ENCODE measurements around the gene PLPP6.

The PLPP6 gene

DNA sequence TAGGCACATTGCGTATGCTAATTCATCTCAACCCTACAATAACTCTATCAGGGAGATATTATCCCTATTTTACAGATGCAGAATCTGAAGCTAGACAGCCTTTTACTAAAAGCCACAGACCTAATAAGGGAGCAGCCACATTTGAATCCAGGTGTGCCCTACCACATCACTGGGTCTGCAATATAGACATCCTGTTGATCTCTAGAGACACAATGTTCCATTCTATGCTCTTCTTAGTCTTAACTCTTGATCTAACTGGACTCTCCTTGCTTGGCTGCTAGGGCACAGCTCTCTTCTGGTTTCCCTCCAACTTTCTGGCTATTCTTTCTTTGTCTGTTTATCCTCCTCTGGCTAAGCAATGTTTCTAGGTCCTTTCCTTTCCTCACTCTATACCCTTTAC, 5.6 kb downstream of the PLPP6 start:
- no peak overlapping the region for H3K4me3 ChIP-seq (ENCODE audit: low read length)
- no peak for TF ChIP-seq CTCF (IDR thresholded peaks at IDR 0.05; ENCODE audit: insufficient read depth, low read depth, low read length, missing control alignments)
- no peak for DNase-seq (ENCODE audit: low read depth)

DNA sequence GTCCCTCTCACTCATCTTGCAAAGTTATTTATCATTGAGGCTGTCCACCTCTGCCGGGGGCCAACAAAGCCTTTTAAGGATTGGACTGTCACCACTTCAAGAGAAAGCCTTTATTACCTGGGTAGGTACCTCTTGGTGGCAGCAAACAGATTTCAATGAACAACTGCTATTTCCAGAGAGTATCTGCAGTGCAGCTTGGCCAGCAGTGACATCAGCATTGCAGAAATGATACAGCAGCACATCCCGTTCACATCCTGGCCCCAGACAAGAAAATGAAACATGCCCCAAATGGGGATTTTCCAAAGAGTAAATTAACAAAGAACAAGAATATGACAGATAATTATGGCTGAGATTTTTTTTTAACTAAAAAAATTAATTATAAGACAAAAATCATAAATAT, 6.5 kb downstream of the PLPP6 start:
- no peak overlapping the region for H3K4me3 ChIP-seq (ENCODE audit: low read length)
- no peak for DNase-seq (ENCODE audit: low read depth)
- no peak for TF ChIP-seq CTCF (IDR thresholded peaks at IDR 0.05; ENCODE audit: insufficient read depth, low read depth, low read length, missing control alignments)

DNA sequence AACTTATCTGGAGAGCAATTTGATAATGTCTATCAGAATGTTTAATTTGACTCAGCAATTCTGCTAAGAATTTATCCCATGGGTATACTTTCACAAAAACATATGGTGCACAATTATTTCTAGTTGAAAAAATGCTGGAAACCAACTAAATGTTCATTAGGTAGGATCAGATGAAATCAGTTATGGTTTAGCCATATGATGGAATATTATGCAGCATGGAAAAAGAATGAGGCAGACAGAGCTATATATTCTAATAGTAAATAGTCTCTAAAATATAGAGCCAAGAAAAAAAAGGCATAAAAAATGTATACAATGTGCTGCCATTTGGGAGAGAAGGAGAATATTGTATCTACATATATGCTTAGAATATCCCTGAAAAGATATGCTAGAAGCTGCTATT, 7.8 kb downstream of the PLPP6 start:
- H3K4me3 ChIP-seq (ENCODE audit: low read length), result no peak overlapping the region
- no peak for DNase-seq (ENCODE audit: low read depth)
- no peak for TF ChIP-seq CTCF (IDR thresholded peaks at IDR 0.05; ENCODE audit: insufficient read depth, low read depth, low read length, missing control alignments)

- no peak for TF ChIP-seq CTCF (IDR thresholded peaks at IDR 0.05; ENCODE audit: insufficient read depth, low read depth, low read length, missing control alignments)
- no peak for DNase-seq (ENCODE audit: low read depth)
These were observed 8.5 kb downstream of the PLPP6 start for GRCh38 chr9:4670591-4670990.

GRCh38 chr9:4671737-4672136, 9.6 kb downstream of the PLPP6 start:
- no peak overlapping the region for H3K4me3 ChIP-seq (ENCODE audit: low read length)
- no peak for DNase-seq (ENCODE audit: low read depth)
- TF ChIP-seq CTCF (IDR thresholded peaks at IDR 0.05; ENCODE audit: insufficient read depth, low read depth, low read length, missing control alignments), result no peak

More at GRCh38 chr9:4670591-4670990, 8.5 kb downstream of the PLPP6 start:
- H3K4me3 ChIP-seq (ENCODE audit: low read length), result no peak overlapping the region

DNA sequence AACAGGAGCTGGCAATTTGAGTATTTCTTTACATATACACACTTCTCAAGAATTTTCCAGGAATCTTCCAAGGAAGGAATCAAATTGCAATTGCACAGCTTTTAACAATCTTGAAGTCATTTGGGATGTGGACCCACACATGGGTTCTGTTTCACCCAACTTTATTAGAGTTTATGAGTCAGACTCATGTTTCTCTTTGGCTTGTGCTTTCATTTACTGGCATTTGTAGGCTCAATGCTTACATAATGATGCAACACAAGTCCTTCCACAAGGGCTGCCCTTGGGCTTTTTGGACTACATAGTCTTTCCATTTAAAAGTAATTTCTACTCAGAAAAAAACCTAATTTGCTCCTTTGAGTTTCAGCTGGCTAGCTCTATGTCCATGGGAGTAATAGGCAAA, 12.7 kb downstream of the PLPP6 start:
- peak; percentile 68 for DNase-seq (ENCODE audit: low read depth)
- H3K4me3 ChIP-seq (ENCODE audit: low read length), result no peak overlapping the region
- TF ChIP-seq CTCF (IDR thresholded peaks at IDR 0.05; ENCODE audit: insufficient read depth, low read depth, low read length, missing control alignments), result no peak

GRCh38 chr9:4677392-4677791, 15.3 kb downstream of the PLPP6 start:
- TF ChIP-seq CTCF (IDR thresholded peaks at IDR 0.05; ENCODE audit: insufficient read depth, low read depth, low read length, missing control alignments), result no peak
- no peak overlapping the region for H3K4me3 ChIP-seq (ENCODE audit: low read length)
- DNase-seq (ENCODE audit: low read depth), result no peak

All from epithelial cell of esophagus (primary cell).